Natural killer cell (primary cell): ENCODE results near the gene ARL2BP. TPM values are rescaled to one million over a fixed set of nuclear protein-coding genes. Genes with fewer than 3 reads are reported as not detected.

Source experiments
- ATAC-seq, 3 donors: fragments of 150-1000 bp in 2 of 3; fragments of 200-7000 bp in 1 of 3; cut with Tn5 transposase; 1 replicate in 1 of 3; 2 replicates in 2 of 3; pipeline ENCODE4 v1.10.0; 2021; ENCODE audit warnings: mild to moderate bottlenecking in 2 of 3, moderate library complexity in 2 of 3
- DNase-seq, 2 donors: peaks; one replicate each; pipeline versions ENCODE4 v3.0.0 to v3.0.0-alpha.2; 2013 to 2021; ENCODE audit warnings: mixed read lengths in 1 of 2
- H3K27ac ChIP-seq: one replicate; pipeline ENCODE4 v1.5.1; 2013; ENCODE audit warnings: mild to moderate bottlenecking, low read length
- H3K27me3 ChIP-seq: one replicate; pipeline ENCODE4 v1.6.1; 2013; ENCODE audit warnings: low read length; ENCODE audit not compliant: control insufficient read depth, insufficient read depth
- H3K36me3 ChIP-seq: one replicate; pipeline ENCODE4 v1.6.1; 2013; ENCODE audit warnings: low read length; ENCODE audit not compliant: control insufficient read depth, insufficient read depth
- H3K4me1 ChIP-seq: one replicate; pipeline ENCODE4 v1.6.1; 2013; ENCODE audit warnings: low read length; ENCODE audit not compliant: control insufficient read depth, insufficient read depth
- H3K4me3 ChIP-seq: one replicate; pipeline ENCODE4 v1.5.1; 2013; ENCODE audit warnings: low read length
- H3K9me3 ChIP-seq: one replicate; pipeline ENCODE4 v1.6.1; 2013; ENCODE audit warnings: low read length; ENCODE audit not compliant: control insufficient read depth, insufficient read depth
- H3K27ac Mint-ChIP-seq, 2 donors: one replicate each; pipeline ENCODE4 v1.8.0; 2022; ENCODE audit warnings: mild to moderate bottlenecking in 2 of 2, mixed read lengths in 2 of 2, moderate library complexity in 1 of 2
- H3K27me3 Mint-ChIP-seq, 2 donors: one replicate each; pipeline ENCODE4 v1.8.0; 2022; ENCODE audit warnings: low read depth in 2 of 2, mixed read lengths in 2 of 2
- H3K36me3 Mint-ChIP-seq: one replicate; pipeline ENCODE4 v1.8.0; 2022; ENCODE audit warnings: mixed read lengths
- H3K4me1 Mint-ChIP-seq, 2 donors: one replicate each; pipeline ENCODE4 v1.8.0; 2022; ENCODE audit warnings: mixed read lengths in 2 of 2
- H3K4me3 Mint-ChIP-seq: one replicate; pipeline ENCODE4 v1.8.0; 2022; ENCODE audit warnings: mild to moderate bottlenecking, moderate library complexity, mixed read lengths
- H3K9me3 Mint-ChIP-seq, 2 donors: one replicate each; pipeline ENCODE4 v1.8.0; 2022; ENCODE audit warnings: mixed read lengths in 2 of 2
- CTCF ChIP-seq: fragments of 200-600 bp; IDR thresholded peaks from one replicate; pipeline ENCODE4 v1.8.0; 2022; ENCODE audit warnings: antibody characterized with exemption
- WGBS: methylation state at CpG from one replicate; pipeline ENCODE4 v1.1.7; 2013; ENCODE audit warnings: missing lambda C conversion rate; ENCODE audit not compliant: insufficient coverage; 5-methylcytosine and 5-hydroxymethylcytosine counted together
- intact Hi-C: fragments of 100-400 bp; cut with micrococcal nuclease; formaldehyde crosslinking; loops from one replicate; pipeline ENCODE4 v1.14.2; 2022
- total RNA-seq, 4 donors: library from RNA; stranded (reverse); fragments of 120-200 nt in 1 of 4; gene quantifications; one replicate each; pipeline versions ENCODE4 v1.2.3 to v1.2.4, GENCODE V29; 2013 to 2022

ARL2BP gene
- total RNA-seq, 3 donors from 2014 or later (not counting 1 experiment from before 2014, with no cell fraction given): 36.5 to 44.4 (median 43.7) TPM

DNA sequence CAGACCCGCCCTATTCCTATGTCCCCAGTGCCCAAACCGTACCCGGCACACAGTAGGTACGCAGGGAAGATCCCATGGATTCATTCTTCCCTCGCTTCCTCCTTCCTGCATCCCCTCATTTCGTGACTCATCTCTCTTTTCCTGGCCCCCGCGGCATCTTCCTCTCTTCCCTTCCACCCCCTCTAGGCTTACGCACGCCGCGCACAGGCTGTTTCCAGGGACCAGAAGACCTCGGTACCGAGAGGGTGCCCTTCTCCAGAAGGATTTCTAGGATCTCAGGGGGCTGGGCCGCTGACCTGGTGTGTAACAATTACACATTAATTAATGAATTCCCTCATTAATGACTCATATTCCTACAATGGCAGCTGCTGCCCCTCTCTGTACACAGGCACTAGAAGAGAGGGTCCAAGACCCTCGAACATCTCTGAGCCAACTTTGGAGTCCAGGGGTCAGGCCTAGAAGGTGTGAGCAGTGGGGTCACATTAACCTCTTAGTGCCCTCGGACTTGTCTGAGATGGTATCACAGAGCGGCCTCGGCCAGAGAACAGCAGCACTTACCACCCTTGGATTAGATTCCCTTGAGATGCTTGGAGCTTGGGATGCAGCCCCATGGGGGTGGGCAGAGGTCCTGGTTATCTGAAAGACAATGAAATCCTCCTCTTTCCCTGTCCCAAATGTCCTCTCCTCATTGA lies 56.2 kb downstream of the ARL2BP start:
- H3K27ac ChIP-seq: no peak overlapping the region
- WGBS: 57% methylated on average over 19 of the region's 19 CpGs
- peaks cover 0 to 5% of the 10 kb centered on the region in 2 donors for H3K4me1 Mint-ChIP-seq
- H3K4me3 Mint-ChIP-seq: peak overlapping the region; percentile 67
- TF ChIP-seq CTCF: no peak
- H3K36me3 Mint-ChIP-seq: no peaks in the 10 kb centered on the region
- intact Hi-C loops: loop anchor here (5.0 kb wide), 2 partner anchors 231 to 826 kb away; partner anchors contain the start of gene CFAP20
- no peak overlapping the region for H3K4me3 ChIP-seq
- no peaks in the 10 kb centered on the region for H3K36me3 ChIP-seq
- peaks cover 37% of the 10 kb centered on the region for H3K4me1 ChIP-seq
- no peaks in the 10 kb centered on the region for H3K27me3 ChIP-seq
- no peak for ATAC-seq
- no peaks in the 10 kb centered on the region for H3K9me3 Mint-ChIP-seq
- H3K27me3 Mint-ChIP-seq: no peaks in the 10 kb centered on the region
- no peaks in the 10 kb centered on the region for H3K9me3 ChIP-seq
- no peak overlapping the region for H3K27ac Mint-ChIP-seq
- peak in 1 of 2 donors; percentile 22 for DNase-seq

Other genes starting within 250 kb of the ARL2BP start
- 1 to 10 TPM; 2.0 to 2.6 (median 2.4) TPM for gene CPNE2, start 152.7 kb upstream of the ARL2BP start, total RNA-seq
- gene PSME3IP1, start 59.2 kb upstream of the ARL2BP start, total RNA-seq: 100 to 1,000 TPM; 129 to 148 (median 133) TPM
- 10 to 100 TPM; 22.6 to 26.6 (median 23.4) TPM for gene RSPRY1, start 58.9 kb upstream of the ARL2BP start, total RNA-seq
- gene PLLP, start 39.4 kb downstream of the ARL2BP start, total RNA-seq: not detected
- gene CCL22, start 113.5 kb downstream of the ARL2BP start, total RNA-seq: under 1 TPM in 1 of 3 donors, not detected in 2; 0.14 TPM
- not detected for gene CX3CL1, start 127.2 kb downstream of the ARL2BP start, total RNA-seq
- not detected for gene CCL17, start 159.5 kb downstream of the ARL2BP start, total RNA-seq
- 10 to 100 TPM; 41.1 to 48.8 (median 42.9) TPM for gene CIAPIN1, start 202.1 kb downstream of the ARL2BP start, total RNA-seq
- 10 to 100 TPM; 16.9 to 30.2 (median 18.3) TPM for gene COQ9, start 202.2 kb downstream of the ARL2BP start, total RNA-seq
- gene POLR2C, start 217.4 kb downstream of the ARL2BP start, total RNA-seq: 10 to 100 TPM; 55.4 to 71.2 (median 66.7) TPM
- gene DOK4, start 241.2 kb downstream of the ARL2BP start, total RNA-seq: 1 to 10 TPM in 2 of 3 donors, under 1 TPM in 1; 0.75 to 2.5 (median 1.5) TPM